RWPE1 (cell line): ENCODE measurements around the gene LYSMD3.
A peak's percentile ranks its signal among the peaks of the same experiment; 100 is the strongest.

Experiments used
- CTCF ChIA-PET: fragments of 350-600 bp; sonication (Branson Sonifier 250); formaldehyde crosslinking; extraction: SDS; loops from one replicate; lab custom pipeline; 2021; lab: Yijun Ruan, JAX
- POLR2A ChIA-PET: fragments of 400-600 bp; formaldehyde crosslinking; extraction: SDS; loops from one replicate; lab custom pipeline; 2020; ENCODE audit warnings: antibody characterized with exemption; ENCODE audit not compliant: low non-redundant PET; lab: Yijun Ruan, JAX
- DNase-seq: peaks from one replicate; pipeline ENCODE4 v3.0.0; 2012; ENCODE audit warnings: low spot score
- H3K27ac ChIP-seq: fragments of 450-650 bp; 2 replicates; pipeline ENCODE4 v1.5.1; 2017
- CTCF ChIP-seq: fragments of 450-650 bp; conservative IDR thresholded peaks from 2 replicates; pipeline ENCODE4 v1.5.1; 2017; ENCODE audit warnings: low read depth, mild to moderate bottlenecking

Gene LYSMD3

DNA sequence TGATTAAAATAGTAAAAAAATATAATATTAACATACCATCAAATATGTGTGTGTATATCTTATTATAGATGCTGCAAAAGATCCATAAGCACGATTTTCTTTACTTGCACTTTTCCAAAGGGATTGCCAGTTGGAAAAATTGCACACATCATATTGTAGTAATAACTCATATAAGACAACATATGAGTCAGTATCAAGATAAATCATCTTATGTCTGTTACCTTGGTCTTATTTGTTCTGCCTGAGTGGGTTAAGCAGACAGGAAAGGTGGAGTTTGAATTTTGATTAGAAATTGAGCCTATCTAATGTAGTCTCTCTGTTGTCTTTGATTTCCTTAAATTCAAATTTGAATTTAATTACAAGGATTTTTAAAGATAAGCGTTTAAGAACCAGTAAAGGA is 24.6 kb downstream of the LYSMD3 start:
- ChIA-PET CTCF (interaction anchor here (0.6 to 1.0 kb wide), 3 partner anchors 16 to 582 kb away, joined by 3 to 6 read pairs (median 4); no protein-coding TSS in a partner anchor), POLR2A (no interaction called here)
- no peak overlapping the region for H3K27ac ChIP-seq
- no peak for TF ChIP-seq CTCF
- peak; percentile 34 for DNase-seq

- H3K27ac ChIP-seq: no peak overlapping the region
- no peak for TF ChIP-seq CTCF
- peak; percentile 24 for DNase-seq
- ChIA-PET POLR2A (no interaction called here), CTCF (interaction anchor here (0.7 kb wide), 1 partner anchor 28 kb away, joined by 3 read pairs; no protein-coding TSS in a partner anchor)
Measured at GRCh38 chr5:90503596-90503995, 25.8 kb downstream of the LYSMD3 start.

- TF ChIP-seq CTCF: no peak
- H3K27ac ChIP-seq: no peak overlapping the region
- ChIA-PET POLR2A (no interaction called here), CTCF (no interaction called here)
- DNase-seq: no peak
Measured at GRCh38 chr5:90495146-90495545, 34.2 kb downstream of the LYSMD3 start.

DNA sequence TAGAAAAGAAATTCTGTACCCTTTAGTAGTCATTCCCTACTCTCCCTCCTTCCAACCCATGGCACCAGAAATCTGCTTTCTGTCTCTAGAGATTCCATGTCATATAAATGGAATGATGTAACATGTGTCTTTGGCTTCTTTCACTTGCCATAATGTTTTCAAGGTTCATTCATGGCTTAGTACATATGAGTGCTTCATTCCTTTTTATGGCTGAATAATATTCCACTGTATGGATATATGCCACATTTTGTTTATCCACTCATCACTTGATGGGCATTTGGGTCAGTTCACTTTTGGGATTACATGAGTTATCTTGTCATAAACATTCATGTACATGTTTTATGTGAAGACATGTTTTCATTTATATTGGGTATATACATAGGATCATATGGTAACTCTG is 35.3 kb downstream of the LYSMD3 start:
- TF ChIP-seq CTCF: no peak
- no peak for DNase-seq
- ChIA-PET CTCF (no interaction called here), POLR2A (no interaction called here)
- no peak overlapping the region for H3K27ac ChIP-seq

DNA sequence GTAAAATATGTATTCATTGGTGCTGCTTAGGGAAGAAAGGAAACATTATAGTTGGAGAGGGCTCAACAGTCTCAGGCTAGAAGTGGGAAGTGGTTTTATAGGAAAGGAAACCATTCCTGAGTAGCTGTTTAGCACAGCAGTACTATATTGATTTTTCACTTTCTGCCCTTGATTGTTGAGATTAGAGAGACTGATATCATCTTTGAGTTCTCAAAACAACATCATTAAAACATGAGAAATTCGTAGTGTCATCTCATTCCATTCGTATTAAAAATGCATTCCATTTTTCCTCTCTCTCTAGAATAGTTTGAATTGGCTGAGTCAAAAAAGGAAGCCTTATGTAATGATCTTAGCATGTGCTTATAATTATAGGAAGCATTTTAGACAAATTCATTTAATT is 40.6 kb downstream of the LYSMD3 start:
- no peak for TF ChIP-seq CTCF
- CTCF ChIA-PET: interaction anchor here (0.6 kb wide), 1 partner anchor 16 kb away, joined by 6 read pairs; no protein-coding TSS in a partner anchor
- DNase-seq: no peak
- POLR2A ChIA-PET: no interaction called here
- H3K27ac ChIP-seq: no peak overlapping the region

GRCh38 chr5:90484540-90484939 is 44.8 kb downstream of the LYSMD3 start:
- ChIA-PET POLR2A (no interaction called here), CTCF (no interaction called here)
- no peak for DNase-seq
- H3K27ac ChIP-seq: no peak overlapping the region
- TF ChIP-seq CTCF: no peak

- no peak for TF ChIP-seq CTCF
- no peak for DNase-seq
- POLR2A ChIA-PET: no interaction called here
- CTCF ChIA-PET: interaction anchor here (0.6 kb wide), 2 partner anchors 46 to 52 kb away, joined by 4 read pairs; no protein-coding TSS in a partner anchor
- no peak overlapping the region for H3K27ac ChIP-seq
Measured at GRCh38 chr5:90483206-90483605, 46.2 kb downstream of the LYSMD3 start.
